ENCODE results near the gene OR4L1.
"Not testable (repeated sequence)": the region's sequence is repeated elsewhere in the genome, so short reads cannot be mapped to it uniquely, and the experiment has no call there.

DNA sequence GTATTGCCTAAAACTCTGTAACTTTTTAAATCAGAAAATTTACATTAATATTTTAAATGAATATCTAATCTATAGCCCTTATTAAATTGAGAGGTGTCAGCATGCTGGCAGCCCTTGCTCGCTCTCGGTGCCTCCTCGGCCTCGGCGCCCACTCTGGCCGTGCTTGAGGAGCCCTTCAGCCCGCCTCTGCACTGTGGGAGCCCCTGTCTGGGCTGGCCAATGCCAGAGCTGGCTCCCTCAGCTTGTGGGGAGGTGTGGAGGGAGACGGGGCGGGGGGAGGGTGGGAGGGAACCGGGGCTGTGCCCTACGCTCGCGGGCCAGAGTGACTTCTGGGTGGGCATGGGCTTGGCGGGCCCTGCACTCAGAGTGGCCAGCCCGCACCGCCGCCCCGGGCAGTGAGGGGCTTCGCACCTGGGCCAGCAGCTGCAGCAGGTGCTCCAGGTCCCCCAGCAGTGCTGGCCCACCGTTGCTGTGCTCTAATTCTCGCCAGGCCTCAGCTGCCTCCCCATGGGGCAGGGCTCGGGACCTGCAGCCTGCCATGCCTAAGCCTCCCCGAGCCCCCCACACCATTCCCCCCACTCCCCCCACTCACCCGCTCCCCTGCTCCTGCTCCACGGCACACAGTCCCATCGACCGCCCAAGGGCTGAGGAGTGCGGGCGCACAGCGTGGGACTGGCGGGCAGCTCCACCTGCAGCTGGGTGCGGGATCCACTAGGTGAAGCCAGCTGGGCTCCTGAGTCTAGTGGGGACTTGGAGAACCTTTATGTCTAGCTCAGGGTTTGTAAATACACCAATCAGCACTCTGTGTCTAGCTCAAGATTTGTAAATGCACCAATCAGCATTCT is 39.3 kb downstream of the OR4L1 start:
- not testable (repeated sequence) for TF ChIP-seq CTCF (conservative IDR thresholded peaks at IDR 0.05); EZH2 (IDR thresholded peaks at IDR 0.05; ENCODE audit: low read depth)

Measured in PC-9 (cell line).